ENCODE data around the gene PCK2. TPM values are rescaled to one million over a fixed set of nuclear protein-coding genes. Genes with fewer than 3 reads are reported as not detected.

The PCK2 gene
- total RNA-seq, 1 donor from 2014 or later: 13.2 TPM

GRCh38 chr14:24060984-24061913 lies 32.9 kb upstream of the PCK2 start:
- no peak for DNase-seq (ENCODE audit: low spot score)

- DNase-seq (ENCODE audit: low spot score): no peak
Measured at GRCh38 chr14:24062216-24062980, 31.7 kb upstream of the PCK2 start.

- DNase-seq (ENCODE audit: low spot score): no peak
Measured at GRCh38 chr14:24063263-24063836, 30.8 kb upstream of the PCK2 start.

GRCh38 chr14:24064091-24064795 lies 29.9 kb upstream of the PCK2 start:
- DNase-seq (ENCODE audit: low spot score): no peak

GRCh38 chr14:24064856-24065255 lies 29.3 kb upstream of the PCK2 start:
- no peak for DNase-seq (ENCODE audit: low spot score)

GRCh38 chr14:24065408-24065807 lies 28.7 kb upstream of the PCK2 start:
- no peak for DNase-seq (ENCODE audit: low spot score)

GRCh38 chr14:24066496-24067132 lies 27.5 kb upstream of the PCK2 start:
- no peak for DNase-seq (ENCODE audit: low spot score)

- DNase-seq (ENCODE audit: low spot score): no peak
Measured at GRCh38 chr14:24067133-24068082, 26.7 kb upstream of the PCK2 start.

GRCh38 chr14:24068711-24069410 lies 25.2 kb upstream of the PCK2 start:
- no peak for DNase-seq (ENCODE audit: low spot score)

- no peak for DNase-seq (ENCODE audit: low spot score)
Measured at GRCh38 chr14:24069411-24069735, 24.7 kb upstream of the PCK2 start.

- no peak for DNase-seq (ENCODE audit: low spot score)
Measured at GRCh38 chr14:24070285-24071143, 23.6 kb upstream of the PCK2 start.

- no peak for DNase-seq (ENCODE audit: low spot score)
Measured at GRCh38 chr14:24071144-24071697, 22.9 kb upstream of the PCK2 start, which contains the start of gene CPNE6. CPNE6 (plus strand) TSS chr14:24071562; CDS start chr14:24072937, 1,375 bp downstream.

- no peak for DNase-seq (ENCODE audit: low spot score)
Measured at GRCh38 chr14:24071836-24072430, 22.2 kb upstream of the PCK2 start.

GRCh38 chr14:24072436-24072835 lies 21.7 kb upstream of the PCK2 start:
- DNase-seq (ENCODE audit: low spot score): no peak

- DNase-seq (ENCODE audit: low spot score): no peak
Measured at GRCh38 chr14:24072881-24073877, 20.9 kb upstream of the PCK2 start.

Measured in umbilical cord (tissue), 2 donors.